Endothelial cell of hepatic sinusoid (primary cell): Measurements from ENCODE around the gene SFT2D2.

Experiments used
- in situ Hi-C: cut with HindIII; loops from 2 replicates; pipeline ENCODE4 v1.10.0; 2017; ENCODE audit warnings: low sequenced_read_pairs

SFT2D2 gene

DNA sequence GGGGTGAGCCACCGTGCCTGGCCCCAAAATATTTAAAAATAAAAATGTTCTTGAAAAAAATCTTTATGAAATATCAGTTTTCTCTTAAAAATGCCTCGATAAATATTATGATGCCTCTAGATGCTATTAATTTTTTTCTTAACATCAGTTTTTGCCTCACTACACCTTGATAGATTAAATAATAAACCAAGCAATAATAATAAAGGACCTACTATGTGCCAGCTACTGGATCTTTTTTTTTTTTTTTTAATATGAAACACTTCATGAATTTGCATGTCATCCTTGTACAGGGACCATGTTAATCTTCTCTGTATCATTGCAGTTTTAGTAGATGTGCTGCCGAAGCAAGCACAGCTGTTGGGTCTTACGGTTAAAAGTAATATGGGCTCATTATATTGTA lies 37.3 kb downstream of the SFT2D2 start:
- in situ Hi-C loops: no loop called here

DNA sequence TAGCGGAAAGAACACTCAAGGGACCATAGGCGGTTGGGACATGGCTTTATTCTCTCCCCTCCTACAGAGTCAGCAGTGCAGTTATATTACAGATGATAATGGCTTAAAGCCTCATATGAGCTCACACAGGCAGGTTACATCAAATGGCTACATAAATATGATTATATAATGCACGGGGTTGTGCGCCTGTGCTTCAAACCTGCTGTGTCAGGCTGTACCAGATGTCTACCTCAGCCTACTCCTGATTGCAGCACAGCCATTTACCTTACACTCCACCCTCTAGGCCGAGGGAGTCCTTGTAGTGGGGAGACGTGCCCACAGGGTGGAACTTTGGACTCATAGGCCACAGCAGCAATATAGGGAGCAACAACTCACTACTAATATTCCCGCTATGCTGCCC lies 38.5 kb downstream of the SFT2D2 start:
- in situ Hi-C loops: no loop called here

GRCh38 chr1:168265596-168265995 lies 39.8 kb downstream of the SFT2D2 start:
- in situ Hi-C loops: no loop called here

GRCh38 chr1:168266644-168267186 lies 40.9 kb downstream of the SFT2D2 start:
- in situ Hi-C loops: no loop called here

GRCh38 chr1:168271636-168272035 lies 45.8 kb downstream of the SFT2D2 start:
- in situ Hi-C loops: no loop called here

GRCh38 chr1:168273575-168273974 lies 47.8 kb downstream of the SFT2D2 start:
- in situ Hi-C loops: no loop called here

- in situ Hi-C loops: no loop called here
Observed at GRCh38 chr1:168279253-168279652, 53.4 kb downstream of the SFT2D2 start.

DNA sequence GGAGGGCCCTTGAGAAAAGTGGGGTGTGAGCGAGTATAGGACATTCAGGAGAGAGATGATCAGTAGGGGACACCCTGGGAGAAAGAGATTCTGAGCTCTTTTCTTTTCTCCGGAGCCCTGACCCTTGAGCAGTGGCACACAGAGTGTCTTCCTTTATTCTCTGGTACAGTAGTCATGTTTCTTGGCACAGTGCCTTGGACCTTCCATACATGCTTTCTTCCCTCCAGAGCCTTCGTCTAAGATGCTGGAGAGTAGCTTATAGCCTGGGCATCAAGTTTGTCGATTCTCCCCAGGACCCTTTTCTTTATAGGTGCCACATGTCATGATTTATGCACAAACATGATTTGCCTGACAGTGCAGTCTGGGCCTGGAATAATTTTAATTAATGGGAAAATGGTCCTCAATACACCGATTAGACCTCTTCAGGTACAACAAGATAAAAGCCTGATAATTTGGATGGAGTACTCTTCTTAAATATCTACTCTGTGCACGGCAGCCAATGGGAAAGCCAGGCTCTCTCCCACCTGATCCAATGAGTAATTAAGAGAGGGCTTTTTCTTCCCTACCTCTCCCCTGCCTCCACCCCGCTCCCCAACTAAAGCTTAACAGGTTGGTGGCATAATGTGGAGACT lies 54.6 kb downstream of the SFT2D2 start, which contains the start of gene TBX19:
TSS of gene TBX19 (plus strand) at position 582 of the 632 bp plus-strand sequence. CDS start 214 bp downstream, outside the sequence.
- in situ Hi-C loops: loop anchor here (5.0 kb wide), 1 partner anchor 37 kb away; no protein-coding TSS in a partner anchor

- in situ Hi-C loops: loop anchor here (5.0 kb wide), 1 partner anchor 36 kb away; no protein-coding TSS in a partner anchor
Observed at GRCh38 chr1:168281603-168282325, 56.0 kb downstream of the SFT2D2 start.

- in situ Hi-C loops: no loop called here
Observed at GRCh38 chr1:168285521-168285790, 59.7 kb downstream of the SFT2D2 start.

DNA sequence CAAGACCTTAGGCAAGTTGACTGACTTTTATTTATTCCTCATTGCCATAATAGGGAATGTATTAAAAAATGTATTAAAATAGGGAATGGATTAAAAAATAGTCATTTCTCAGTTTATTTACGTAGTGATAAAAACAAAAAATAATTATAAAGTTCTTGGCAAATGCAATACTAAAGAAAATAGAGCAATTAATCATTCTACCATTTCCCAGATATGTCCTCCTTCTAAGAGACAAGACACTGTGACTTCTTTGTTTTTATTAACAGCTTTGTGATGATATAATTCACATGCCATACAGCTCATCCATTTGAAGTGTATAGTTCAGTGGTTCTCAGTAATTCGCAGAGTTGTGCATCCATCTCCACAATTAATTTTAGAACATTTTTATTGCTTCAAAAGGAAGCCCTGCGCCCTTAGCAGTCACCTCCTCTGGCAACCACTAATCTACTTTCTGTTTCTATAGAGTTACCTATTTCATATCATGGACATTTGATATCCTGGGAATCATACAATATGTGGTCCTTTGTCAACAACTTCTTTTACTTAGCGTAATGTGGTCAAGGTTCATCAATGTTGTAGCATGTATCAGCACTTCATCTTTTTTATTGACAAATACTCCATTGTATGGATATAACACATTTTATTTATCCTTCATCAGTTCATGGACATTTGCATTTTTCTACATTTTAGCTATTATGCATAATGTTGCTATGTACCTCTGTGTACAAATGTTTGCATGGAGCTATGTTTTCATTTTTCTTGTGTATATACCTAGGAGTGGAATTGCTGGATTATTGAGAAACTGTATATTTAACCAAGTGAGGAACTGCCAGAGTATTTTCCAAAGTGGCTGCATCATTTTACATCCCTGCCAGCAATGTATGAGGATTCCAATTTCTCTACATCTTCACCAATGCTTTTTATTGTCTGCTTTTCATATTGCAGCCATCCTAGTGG lies 60.4 kb downstream of the SFT2D2 start:
- in situ Hi-C loops: no loop called here

- in situ Hi-C loops: no loop called here
Observed at GRCh38 chr1:168287237-168287664, 61.4 kb downstream of the SFT2D2 start.

DNA sequence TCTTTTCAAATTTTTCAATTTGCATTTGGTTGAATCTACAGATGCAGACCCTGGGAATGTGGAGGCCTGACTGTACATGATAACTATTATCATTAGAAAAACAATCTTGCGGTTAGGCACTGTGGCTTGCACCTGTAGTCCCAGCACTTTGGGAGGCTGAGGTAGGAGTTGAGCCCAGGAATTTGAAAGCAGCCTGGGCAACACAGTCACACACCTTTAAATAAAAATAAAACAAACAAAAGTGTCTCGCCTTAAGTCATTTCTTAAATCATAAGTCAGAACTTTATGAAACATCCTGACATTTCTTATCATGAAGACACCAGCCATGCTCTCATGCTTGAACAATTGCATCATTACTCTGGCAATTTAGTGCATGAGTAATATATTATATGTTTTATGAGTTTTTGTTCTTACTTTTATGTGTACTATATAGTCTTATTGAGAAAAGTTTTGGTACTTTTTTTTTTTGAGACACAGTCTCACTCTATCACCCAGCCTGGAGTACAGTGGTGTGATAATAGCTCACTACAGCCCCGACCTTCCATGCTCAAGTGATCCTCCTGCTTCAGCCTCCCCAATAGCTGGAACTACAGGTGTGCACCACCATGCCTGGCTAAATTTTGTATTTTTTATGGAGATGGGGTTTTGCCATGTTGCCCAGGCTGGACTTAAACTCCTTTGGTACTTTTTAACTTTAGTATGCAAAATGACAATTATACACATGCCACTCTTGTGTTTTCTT lies 62.7 kb downstream of the SFT2D2 start:
- in situ Hi-C loops: no loop called here

DNA sequence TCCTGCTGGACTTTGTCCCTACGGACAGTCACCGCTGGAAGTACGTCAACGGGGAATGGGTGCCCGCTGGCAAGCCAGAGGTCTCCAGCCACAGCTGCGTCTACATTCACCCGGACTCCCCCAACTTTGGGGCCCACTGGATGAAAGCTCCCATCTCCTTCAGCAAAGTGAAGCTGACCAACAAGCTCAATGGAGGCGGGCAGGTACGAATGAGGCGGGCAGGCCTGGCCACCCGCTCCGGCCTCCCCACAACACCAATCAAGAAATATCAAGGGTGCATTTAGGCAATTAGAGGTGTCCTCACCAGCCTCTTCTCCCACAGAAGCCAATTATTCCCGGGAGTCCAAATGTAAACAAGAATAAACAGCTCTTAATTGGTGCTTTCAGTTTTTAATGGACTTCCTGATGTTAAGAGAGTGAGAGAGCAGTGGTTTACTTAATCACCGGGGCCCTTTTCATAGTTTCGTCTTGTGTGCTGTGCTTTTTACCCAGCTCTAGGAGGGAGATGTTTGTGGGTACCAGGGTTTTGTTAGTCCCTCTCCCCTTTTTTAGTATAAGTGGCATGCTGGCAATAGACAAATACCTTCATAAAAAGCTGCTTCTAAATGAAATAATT lies 65.5 kb downstream of the SFT2D2 start:
- in situ Hi-C loops: no loop called here

DNA sequence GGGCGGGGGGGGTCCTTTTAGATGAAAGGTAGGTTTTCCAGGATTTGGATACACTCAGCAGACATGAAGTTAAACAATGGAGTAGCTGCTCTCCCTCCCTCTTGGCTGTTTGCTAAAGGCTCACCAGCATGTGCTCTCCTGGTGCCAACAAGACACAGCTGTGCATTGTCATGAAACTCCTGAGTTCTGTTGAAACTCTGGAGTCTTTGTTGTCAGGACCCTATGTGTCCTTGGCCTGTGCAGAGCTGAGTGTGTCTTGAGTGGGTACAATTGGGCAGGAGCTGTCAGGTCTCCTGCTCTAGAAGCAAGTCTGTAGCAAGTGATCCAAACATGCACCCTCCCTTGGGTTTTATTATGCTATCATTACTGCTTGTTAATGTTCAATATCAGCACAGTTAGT lies 67.6 kb downstream of the SFT2D2 start:
- in situ Hi-C loops: no loop called here

GRCh38 chr1:168295411-168296114 lies 69.8 kb downstream of the SFT2D2 start:
- in situ Hi-C loops: loop anchor here (5.0 kb wide), 1 partner anchor 53 kb away; no protein-coding TSS in a partner anchor

- in situ Hi-C loops: loop anchor here (5.0 kb wide), 1 partner anchor 55 kb away; no protein-coding TSS in a partner anchor
Observed at GRCh38 chr1:168297019-168297730, 71.4 kb downstream of the SFT2D2 start.

- in situ Hi-C loops: loop anchor here (5.0 kb wide), 1 partner anchor 56 kb away; no protein-coding TSS in a partner anchor
Observed at GRCh38 chr1:168298446-168298845, 72.6 kb downstream of the SFT2D2 start.

GRCh38 chr1:168300626-168301025 lies 74.8 kb downstream of the SFT2D2 start:
- in situ Hi-C loops: no loop called here
